Fibroblast of skin of right quadriceps (primary cell): ENCODE results near the gene BICDL1.

Experiments used
- DNase-seq: peaks from one replicate; pipeline ENCODE4 v3.0.0-alpha.2; 2013

BICDL1 gene

GRCh38 chr12:120055231-120056000, 66.4 kb downstream of the BICDL1 start:
- DNase-seq, result peak; percentile 5

GRCh38 chr12:120056739-120057138, 67.7 kb downstream of the BICDL1 start:
- DNase-seq, result no peak

GRCh38 chr12:120060196-120060595, 71.2 kb downstream of the BICDL1 start:
- DNase-seq, result no peak

GRCh38 chr12:120060717-120061116, 71.7 kb downstream of the BICDL1 start:
- DNase-seq, result no peak

- no peak for DNase-seq
Observed at GRCh38 chr12:120061575-120062214, 72.7 kb downstream of the BICDL1 start.

GRCh38 chr12:120062976-120063579, 74.0 kb downstream of the BICDL1 start:
- no peak for DNase-seq

- DNase-seq, result no peak
Observed at GRCh38 chr12:120064054-120064940, 75.3 kb downstream of the BICDL1 start.

- no peak for DNase-seq
Observed at GRCh38 chr12:120065472-120065871, 76.4 kb downstream of the BICDL1 start.

- no peak for DNase-seq
Observed at GRCh38 chr12:120066341-120066740, 77.3 kb downstream of the BICDL1 start.

- DNase-seq, result no peak
Observed at GRCh38 chr12:120067084-120067869, 78.2 kb downstream of the BICDL1 start.

- no peak for DNase-seq
Observed at GRCh38 chr12:120067901-120068300, 78.9 kb downstream of the BICDL1 start.

GRCh38 chr12:120069278-120069677, 80.2 kb downstream of the BICDL1 start:
- no peak for DNase-seq

- DNase-seq, result no peak
Observed at GRCh38 chr12:120071493-120072020, 82.5 kb downstream of the BICDL1 start.

- DNase-seq, result no peak
Observed at GRCh38 chr12:120072472-120073249, 83.6 kb downstream of the BICDL1 start.

- DNase-seq, result no peak
Observed at GRCh38 chr12:120075034-120075616, 86.1 kb downstream of the BICDL1 start.

- no peak for DNase-seq
Observed at GRCh38 chr12:120076651-120077050, 87.6 kb downstream of the BICDL1 start.

GRCh38 chr12:120077260-120077659, 88.2 kb downstream of the BICDL1 start:
- no peak for DNase-seq

GRCh38 chr12:120078868-120079267, 89.8 kb downstream of the BICDL1 start:
- DNase-seq, result no peak

GRCh38 chr12:120079411-120080400, 90.7 kb downstream of the BICDL1 start:
- DNase-seq, result no peak
